ENCODE data around the gene ARSD.

ARSD gene

GRCh38 chrX:2917767-2918166 lies 11.4 kb downstream of the ARSD start:
- H3K4me3 ChIP-seq (replicated peaks in 1 of 2; ENCODE audit: low read depth in 2 of 2, low read length in 2 of 2), result no peak overlapping the region
- no peak for TF ChIP-seq CTCF (IDR thresholded peaks at IDR 0.05; ENCODE audit: low read depth, low read length)
- DNase-seq (ENCODE audit: low read depth in 2 of 2), result no peak

DNA sequence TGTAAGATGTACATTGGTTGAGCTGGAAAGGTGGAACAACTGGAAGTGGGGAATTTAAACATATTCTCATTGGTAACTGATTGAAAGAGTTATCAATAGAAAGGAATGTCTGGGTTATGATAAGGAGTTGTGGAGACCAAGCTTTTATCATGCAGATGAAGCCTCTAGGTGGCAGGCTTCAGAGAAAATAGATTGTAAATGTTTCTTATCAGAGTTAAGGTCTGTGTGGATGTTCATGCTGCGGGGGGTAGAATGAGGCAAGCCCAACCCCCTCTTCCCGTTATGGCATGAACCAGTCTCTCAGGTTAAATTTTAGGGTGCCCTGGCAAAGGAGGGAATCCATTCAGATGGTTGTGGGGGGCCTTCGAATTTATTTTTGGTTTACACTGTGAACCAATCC lies 16.0 kb downstream of the ARSD start:
- H3K4me3 ChIP-seq (replicated peaks in 1 of 2; ENCODE audit: low read depth in 2 of 2, low read length in 2 of 2), result no peak overlapping the region
- no peak for TF ChIP-seq CTCF (IDR thresholded peaks at IDR 0.05; ENCODE audit: low read depth, low read length)
- DNase-seq (ENCODE audit: low read depth in 2 of 2), result no peak

- no peak overlapping the region for H3K4me3 ChIP-seq (replicated peaks in 1 of 2; ENCODE audit: low read depth in 2 of 2, low read length in 2 of 2)
- DNase-seq (ENCODE audit: low read depth in 2 of 2), result no peak
- no peak for TF ChIP-seq CTCF (IDR thresholded peaks at IDR 0.05; ENCODE audit: low read depth, low read length)
Measured at GRCh38 chrX:2910109-2910508, 19.0 kb downstream of the ARSD start.

- no peak for DNase-seq (ENCODE audit: low read depth in 2 of 2)
- TF ChIP-seq CTCF (IDR thresholded peaks at IDR 0.05; ENCODE audit: low read depth, low read length), result no peak
- H3K4me3 ChIP-seq (replicated peaks in 1 of 2; ENCODE audit: low read depth in 2 of 2, low read length in 2 of 2), result no peak overlapping the region
Measured at GRCh38 chrX:2908125-2908685, 20.9 kb downstream of the ARSD start.

DNA sequence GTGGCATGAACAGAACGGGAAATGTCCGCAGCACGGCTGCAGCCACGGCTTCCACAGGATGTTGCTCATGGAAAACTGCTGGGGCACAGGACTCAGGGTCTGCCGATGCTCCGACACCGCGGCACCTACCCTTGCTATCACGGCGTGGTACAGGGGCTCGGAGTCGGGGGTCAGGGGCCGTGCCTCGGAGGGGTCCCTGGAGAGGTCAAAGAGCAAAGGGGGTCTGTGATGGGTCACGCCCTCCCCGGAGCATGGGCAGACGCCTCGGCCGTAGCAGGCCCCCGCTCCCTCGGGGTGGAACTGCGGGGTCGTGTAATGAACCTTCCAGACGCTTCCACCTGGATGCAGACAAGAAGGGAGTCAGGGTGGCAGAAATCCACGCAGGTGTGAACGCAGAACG lies 21.8 kb downstream of the ARSD start:
- no peak overlapping the region for H3K4me3 ChIP-seq (replicated peaks in 1 of 2; ENCODE audit: low read depth in 2 of 2, low read length in 2 of 2)
- TF ChIP-seq CTCF (IDR thresholded peaks at IDR 0.05; ENCODE audit: low read depth, low read length), result no peak
- DNase-seq (ENCODE audit: low read depth in 2 of 2), result no peak

- no peak for TF ChIP-seq CTCF (IDR thresholded peaks at IDR 0.05; ENCODE audit: low read depth, low read length)
- no peak for DNase-seq (ENCODE audit: low read depth in 2 of 2)
- H3K4me3 ChIP-seq (replicated peaks in 1 of 2; ENCODE audit: low read depth in 2 of 2, low read length in 2 of 2), result no peak overlapping the region
Measured at GRCh38 chrX:2903366-2903765, 25.8 kb downstream of the ARSD start.

- H3K4me3 ChIP-seq (replicated peaks in 1 of 2; ENCODE audit: low read depth in 2 of 2, low read length in 2 of 2), result no peak overlapping the region
- TF ChIP-seq CTCF (IDR thresholded peaks at IDR 0.05; ENCODE audit: low read depth, low read length), result no peak
- DNase-seq (ENCODE audit: low read depth in 2 of 2), result no peak
Measured at GRCh38 chrX:2902841-2903240, 26.3 kb downstream of the ARSD start.
